Type B pancreatic cell (in vitro differentiated cells): Measurements from ENCODE around the gene PSPH. TPM values are rescaled to one million over a fixed set of nuclear protein-coding genes. Genes with fewer than 3 reads are reported as not detected.
"Not testable (repeated sequence)": the region's sequence is repeated elsewhere in the genome, so short reads cannot be mapped to it uniquely, and the experiment has no call there.

ENCODE experiments used
- DNase-seq: peaks from one replicate; pipeline ENCODE4 v3.0.0; 2021; ENCODE audit warnings: mixed read lengths; ENCODE audit not compliant: unreplicated experiment; ENCODE audit errors: extremely low spot score
- H3K27ac Mint-ChIP-seq: 2 replicates; pipeline ENCODE4 v1.8.0; 2021; ENCODE audit warnings: mild to moderate bottlenecking, mixed read lengths
- H3K27me3 Mint-ChIP-seq: 2 replicates; pipeline ENCODE4 v1.8.0; 2021; ENCODE audit warnings: mixed read lengths
- H3K36me3 Mint-ChIP-seq: 2 replicates; pipeline ENCODE4 v1.8.0; 2021; ENCODE audit warnings: mixed read lengths
- H3K4me1 Mint-ChIP-seq: one replicate; pipeline ENCODE4 v1.8.0; 2021; ENCODE audit warnings: mixed read lengths; ENCODE audit not compliant: unreplicated experiment
- H3K4me3 Mint-ChIP-seq: 2 replicates; pipeline ENCODE4 v1.8.0; 2021; ENCODE audit warnings: mild to moderate bottlenecking, mixed read lengths
- H3K9me3 Mint-ChIP-seq: 2 replicates; pipeline ENCODE4 v1.8.0; 2021; ENCODE audit warnings: mixed read lengths
- CTCF ChIP-seq: fragments of 200-600 bp; sonication (generic); conservative IDR thresholded peaks from 2 replicates; pipeline ENCODE4 v1.5.0; 2021; ENCODE audit warnings: antibody characterized with exemption, mild to moderate bottlenecking
- total RNA-seq: library from RNA; stranded (reverse); gene quantifications from 2 replicates; pipeline ENCODE4 v1.2.1, GENCODE V29; 2021; ENCODE audit warnings: low replicate concordance

Gene PSPH
- total RNA-seq, 1 donor from 2014 or later = 28.6 TPM

- H3K27me3 Mint-ChIP-seq = no peaks in the 10 kb centered on the region
- H3K27ac Mint-ChIP-seq = no peak overlapping the region
- TF ChIP-seq CTCF = no peak
- no peaks in the 10 kb centered on the region for H3K4me1 Mint-ChIP-seq
- DNase-seq = no peak
- peaks cover 3% of the 10 kb centered on the region for H3K36me3 Mint-ChIP-seq
- no peak overlapping the region for H3K4me3 Mint-ChIP-seq
- no peaks in the 10 kb centered on the region for H3K9me3 Mint-ChIP-seq
Observed at GRCh38 chr7:56091591-56091990, 40.3 kb upstream of the PSPH start.

- no peak for DNase-seq
- Mint-ChIP-seq H3K4me3 (no peak overlapping the region), H3K27me3 (no peaks in the 10 kb centered on the region), H3K4me1 (no peaks in the 10 kb centered on the region), H3K9me3 (no peaks in the 10 kb centered on the region), H3K36me3 (no peaks in the 10 kb centered on the region), H3K27ac (no peak overlapping the region)
- no peak for TF ChIP-seq CTCF
Observed at GRCh38 chr7:56087445-56087844, 36.2 kb upstream of the PSPH start.

- no peak overlapping the region for H3K4me3 Mint-ChIP-seq
- no peaks in the 10 kb centered on the region for H3K4me1 Mint-ChIP-seq
- no peak for TF ChIP-seq CTCF
- no peaks in the 10 kb centered on the region for H3K36me3 Mint-ChIP-seq
- no peaks in the 10 kb centered on the region for H3K27me3 Mint-ChIP-seq
- H3K27ac Mint-ChIP-seq = no peak overlapping the region
- no peak for DNase-seq
- no peaks in the 10 kb centered on the region for H3K9me3 Mint-ChIP-seq
Observed at GRCh38 chr7:56086761-56087160, 35.5 kb upstream of the PSPH start.

- Mint-ChIP-seq H3K36me3 (no peaks in the 10 kb centered on the region), H3K27ac (no peak overlapping the region), H3K9me3 (no peaks in the 10 kb centered on the region), H3K4me3 (no peak overlapping the region), H3K4me1 (no peaks in the 10 kb centered on the region), H3K27me3 (no peaks in the 10 kb centered on the region)
- no peak for DNase-seq
- no peak for TF ChIP-seq CTCF
Observed at GRCh38 chr7:56083150-56083785, 32.0 kb upstream of the PSPH start.

- H3K9me3 Mint-ChIP-seq = no peaks in the 10 kb centered on the region
- DNase-seq = no peak
Observed at GRCh38 chr7:56081626-56082340, 30.5 kb upstream of the PSPH start.

GRCh38 chr7:56080726-56081435 is 29.6 kb upstream of the PSPH start:
- H3K36me3 Mint-ChIP-seq, DNase-seq, H3K27me3 Mint-ChIP-seq, H3K9me3 Mint-ChIP-seq, H3K27ac Mint-ChIP-seq, H3K4me1 Mint-ChIP-seq, H3K4me3 Mint-ChIP-seq: not testable (repeated sequence)

More at GRCh38 chr7:56081626-56082340, 30.5 kb upstream of the PSPH start:
- Mint-ChIP-seq H3K27me3 (no peaks in the 10 kb centered on the region), H3K36me3 (no peaks in the 10 kb centered on the region), H3K4me3 (no peak overlapping the region), H3K27ac (no peak overlapping the region), H3K4me1 (no peaks in the 10 kb centered on the region)
- no peak for TF ChIP-seq CTCF
